Smooth muscle cell (in vitro differentiated cells): Measurements from ENCODE around the gene GAMT. TPM values are rescaled to one million over a fixed set of nuclear protein-coding genes. Genes with fewer than 3 reads are reported as not detected.

Experiments
- DNase-seq: peaks from one replicate; lab custom pipeline; 2025; ENCODE audit not compliant: unreplicated experiment; lab: John Stamatoyannopoulos, UW
- H2AFZ ChIP-seq: fragments of 200-600 bp; sonication (generic); 2 replicates; pipeline ENCODE4 v1.6.0; 2016; ENCODE audit warnings: antibody characterized with exemption, low read depth, mild to moderate bottlenecking
- H3F3A ChIP-seq: fragments of 200-600 bp; sonication (generic); 2 replicates; pipeline ENCODE4 v1.6.0; 2017; ENCODE audit warnings: antibody characterized with exemption, low read depth
- H3K27ac ChIP-seq: fragments of 200-600 bp; sonication (generic); 2 replicates; pipeline ENCODE4 v1.5.1; 2016; ENCODE audit warnings: low read depth, mild to moderate bottlenecking
- H3K27me3 ChIP-seq: fragments of 200-600 bp; sonication (generic); 2 replicates; pipeline ENCODE4 v1.6.1; 2016; ENCODE audit warnings: low read depth, mild to moderate bottlenecking
- H3K36me3 ChIP-seq: fragments of 200-600 bp; sonication (generic); 2 replicates; pipeline ENCODE4 v1.5.1; 2016; ENCODE audit warnings: low read depth
- H3K4me1 ChIP-seq: fragments of 200-600 bp; sonication (generic); 2 replicates; pipeline ENCODE4 v1.5.1; 2016; ENCODE audit warnings: low read depth
- H3K4me2 ChIP-seq: fragments of 200-600 bp; sonication (generic); 2 replicates; pipeline ENCODE4 v1.6.0; 2016; ENCODE audit warnings: mild to moderate bottlenecking
- H3K4me3 ChIP-seq: fragments of 200-600 bp; sonication (generic); 2 replicates; pipeline ENCODE4 v1.5.1; 2016; ENCODE audit warnings: mild to moderate bottlenecking
- H3K79me2 ChIP-seq: fragments of 200-600 bp; sonication (generic); 2 replicates; pipeline ENCODE4 v1.6.0; 2016; ENCODE audit warnings: low read depth, mild to moderate bottlenecking
- H3K9ac ChIP-seq: fragments of 200-600 bp; sonication (generic); 2 replicates; pipeline ENCODE4 v1.6.0; 2016; ENCODE audit warnings: low read depth
- H3K9me3 ChIP-seq: fragments of 200-600 bp; sonication (generic); replicated peaks from 2 replicates; pipeline ENCODE4 v1.5.1; 2016; ENCODE audit warnings: low read depth
- H4K20me1 ChIP-seq: fragments of 200-600 bp; sonication (generic); 2 replicates; pipeline ENCODE4 v1.6.0; 2016; ENCODE audit warnings: low read depth
- CTCF ChIP-seq: fragments of 200-600 bp; sonication (generic); IDR thresholded peaks from 2 replicates; pipeline ENCODE4 v1.5.1; 2017; ENCODE audit warnings: borderline replicate concordance, mild to moderate bottlenecking, antibody characterized with exemption; ENCODE audit not compliant: insufficient read depth, poor library complexity, severe bottlenecking
- WGBS: methylation state at CpG from one replicate; pipeline ENCODE4 v1.1.7; 2016; ENCODE audit warnings: low lambda C conversion rate; 5-methylcytosine and 5-hydroxymethylcytosine counted together
- polyA plus RNA-seq: library from polyadenylated mRNA; unstranded; fragments of >200 nt; fragmentation: Nextera tagmentation; extraction: Ambion mirVana; gene quantifications from 2 replicates; pipeline ENCODE4 v1.2.1, GENCODE V29; 2016
- total RNA-seq: library from RNA; depleted of rRNA; stranded (reverse); fragments of >200 nt; gene quantifications from 2 replicates; pipeline ENCODE4 v1.2.3, GENCODE V29; 2014

The GAMT gene
- total and polyA plus RNA-seq, 2 experiments from 2014 or later = 22.3 to 35.2 TPM

- Histone ChIP-seq H4K20me1 (peaks cover 86% of the 10 kb centered on the region), H3K79me2 (peaks cover 48% of the 10 kb centered on the region), H3K4me3 (no peak overlapping the region), H3K4me2 (no peak overlapping the region), H3K36me3 (no peaks in the 10 kb centered on the region), H3K9ac (no peak overlapping the region), H3K27ac (no peak overlapping the region), H3F3A (no peaks in the 10 kb centered on the region), H2AFZ (no peak overlapping the region), H3K9me3 (no peaks in the 10 kb centered on the region), H3K27me3 (no peaks in the 10 kb centered on the region), H3K4me1 (no peaks in the 10 kb centered on the region)
- WGBS = 94% methylated on average over 30 of the region's 33 CpGs
- no peak for DNase-seq
- TF ChIP-seq CTCF = no peak
These were observed 23.9 kb upstream of the GAMT start for GRCh38 chr19:1425102-1425837.

- Histone ChIP-seq H2AFZ (no peak overlapping the region), H3K27me3 (no peaks in the 10 kb centered on the region), H3K9me3 (no peaks in the 10 kb centered on the region), H3K27ac (no peak overlapping the region), H3K4me1 (no peaks in the 10 kb centered on the region), H3K4me3 (no peak overlapping the region), H3F3A (no peaks in the 10 kb centered on the region), H3K79me2 (peaks cover 51% of the 10 kb centered on the region), H4K20me1 (peaks cover 80% of the 10 kb centered on the region), H3K36me3 (no peaks in the 10 kb centered on the region), H3K9ac (no peak overlapping the region), H3K4me2 (no peak overlapping the region)
- DNase-seq = no peak
- WGBS = 97% methylated on average over 36 of the region's 42 CpGs
- TF ChIP-seq CTCF = no peak
These were observed 23.0 kb upstream of the GAMT start for GRCh38 chr19:1424192-1424955.

GRCh38 chr19:1423436-1424191 lies 22.3 kb upstream of the GAMT start:
- Histone ChIP-seq H2AFZ (no peak overlapping the region), H3K36me3 (no peaks in the 10 kb centered on the region), H3K4me3 (no peak overlapping the region), H3K4me2 (no peak overlapping the region), H3K9me3 (no peaks in the 10 kb centered on the region), H3K27ac (no peak overlapping the region), H3K27me3 (no peaks in the 10 kb centered on the region), H4K20me1 (peaks cover 82% of the 10 kb centered on the region), H3K9ac (no peak overlapping the region), H3F3A (no peaks in the 10 kb centered on the region), H3K79me2 (peaks cover 59% of the 10 kb centered on the region), H3K4me1 (no peaks in the 10 kb centered on the region)
- DNase-seq = no peak
- 99% methylated on average over 40 of the region's 40 CpGs for WGBS
- TF ChIP-seq CTCF = no peak
